ENCODE data around the gene WNT7A.

DNA sequence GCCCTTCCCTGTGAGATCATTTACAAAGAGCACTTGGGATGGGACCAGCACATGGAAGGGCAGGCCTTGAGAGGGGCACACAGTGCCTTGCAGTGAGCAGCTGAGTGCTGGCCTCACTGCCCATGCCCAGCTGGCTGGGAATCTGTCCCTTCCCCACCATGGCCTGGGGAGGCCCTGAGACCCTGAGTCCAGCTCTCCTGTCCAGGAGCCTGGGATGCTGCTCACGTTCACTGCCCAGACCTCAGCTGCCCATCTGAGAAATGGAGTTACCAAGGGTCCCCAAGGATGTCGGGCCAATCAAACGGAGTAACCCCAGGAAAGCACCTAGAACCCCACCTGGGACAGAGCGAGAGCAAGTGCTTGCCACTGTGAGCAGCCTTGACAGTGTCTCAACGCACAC is 35.6 kb downstream of the WNT7A start:
- TF ChIP-seq POLR2AphosphoS5 (IDR thresholded peaks at IDR 0.05) = no peak
- TF ChIP-seq, protein P1, sequence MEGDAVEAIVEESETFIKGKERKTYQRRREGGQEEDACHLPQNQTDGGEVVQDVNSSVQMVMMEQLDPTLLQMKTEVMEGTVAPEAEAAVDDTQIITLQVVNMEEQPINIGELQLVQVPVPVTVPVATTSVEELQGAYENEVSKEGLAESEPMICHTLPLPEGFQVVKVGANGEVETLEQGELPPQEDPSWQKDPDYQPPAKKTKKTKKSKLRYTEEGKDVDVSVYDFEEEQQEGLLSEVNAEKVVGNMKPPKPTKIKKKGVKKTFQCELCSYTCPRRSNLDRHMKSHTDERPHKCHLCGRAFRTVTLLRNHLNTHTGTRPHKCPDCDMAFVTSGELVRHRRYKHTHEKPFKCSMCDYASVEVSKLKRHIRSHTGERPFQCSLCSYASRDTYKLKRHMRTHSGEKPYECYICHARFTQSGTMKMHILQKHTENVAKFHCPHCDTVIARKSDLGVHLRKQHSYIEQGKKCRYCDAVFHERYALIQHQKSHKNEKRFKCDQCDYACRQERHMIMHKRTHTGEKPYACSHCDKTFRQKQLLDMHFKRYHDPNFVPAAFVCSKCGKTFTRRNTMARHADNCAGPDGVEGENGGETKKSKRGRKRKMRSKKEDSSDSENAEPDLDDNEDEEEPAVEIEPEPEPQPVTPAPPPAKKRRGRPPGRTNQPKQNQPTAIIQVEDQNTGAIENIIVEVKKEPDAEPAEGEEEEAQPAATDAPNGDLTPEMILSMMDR (IDR thresholded peaks at IDR 0.05) = no peak

Data from stomach (tissue), 4 donors.